ENCODE measurements around the gene CIAO1. TPM values are rescaled to one million over a fixed set of nuclear protein-coding genes. Genes with fewer than 3 reads are reported as not detected.

CIAO1 gene
- total and polyA plus RNA-seq, 2 of the 13 experiments (the other 11 are each of a cell fraction or from before 2014, with no cell fraction given), result 99.3 to 120 TPM

DNA sequence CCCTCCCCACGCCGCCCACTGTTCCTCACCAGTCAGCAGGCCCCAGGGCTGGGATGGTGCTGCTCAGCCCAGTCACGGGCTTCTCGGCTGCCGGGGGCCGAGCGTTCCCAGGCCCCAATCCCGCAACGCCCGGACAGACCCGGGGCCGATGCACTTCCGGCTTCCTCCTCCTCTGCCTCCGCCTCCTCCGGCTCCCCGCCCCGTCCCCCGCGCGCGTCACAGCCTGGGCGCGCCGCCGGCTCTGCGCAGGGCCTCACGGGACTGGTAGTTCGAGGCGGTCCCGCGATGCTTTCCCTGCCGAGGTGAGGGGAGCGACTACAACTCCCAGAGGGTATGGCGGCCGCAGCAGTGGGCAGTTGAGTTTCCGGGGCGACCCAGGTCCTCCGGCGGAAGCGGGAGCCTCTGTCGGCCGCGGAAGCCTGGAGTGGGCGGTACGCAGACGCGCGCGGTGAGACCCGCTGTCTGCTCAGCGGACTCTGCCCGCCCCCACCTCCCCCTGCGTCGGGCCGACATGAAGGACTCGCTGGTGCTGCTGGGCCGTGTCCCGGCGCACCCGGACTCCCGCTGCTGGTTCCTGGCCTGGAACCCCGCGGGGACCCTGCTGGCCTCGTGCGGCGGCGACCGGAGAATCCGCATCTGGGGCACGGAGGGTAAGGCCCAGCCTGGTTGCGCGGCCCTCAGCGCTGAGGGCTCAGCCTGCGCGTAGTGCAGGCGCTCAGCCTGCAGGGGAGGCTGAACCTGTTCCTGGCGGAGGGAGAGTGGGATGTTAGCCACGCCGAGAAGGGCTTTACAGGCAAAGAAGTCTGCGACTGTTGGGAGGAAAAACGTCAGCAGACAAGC, at the start of gene CIAO1, which contains the start of gene TMEM127 (continued):
- TF ChIP-seq, protein P1, sequence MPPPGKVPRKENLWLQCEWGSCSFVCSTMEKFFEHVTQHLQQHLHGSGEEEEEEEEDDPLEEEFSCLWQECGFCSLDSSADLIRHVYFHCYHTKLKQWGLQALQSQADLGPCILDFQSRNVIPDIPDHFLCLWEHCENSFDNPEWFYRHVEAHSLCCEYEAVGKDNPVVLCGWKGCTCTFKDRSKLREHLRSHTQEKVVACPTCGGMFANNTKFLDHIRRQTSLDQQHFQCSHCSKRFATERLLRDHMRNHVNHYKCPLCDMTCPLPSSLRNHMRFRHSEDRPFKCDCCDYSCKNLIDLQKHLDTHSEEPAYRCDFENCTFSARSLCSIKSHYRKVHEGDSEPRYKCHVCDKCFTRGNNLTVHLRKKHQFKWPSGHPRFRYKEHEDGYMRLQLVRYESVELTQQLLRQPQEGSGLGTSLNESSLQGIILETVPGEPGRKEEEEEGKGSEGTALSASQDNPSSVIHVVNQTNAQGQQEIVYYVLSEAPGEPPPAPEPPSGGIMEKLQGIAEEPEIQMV (CRISPR knock-in tag; IDR thresholded peaks at IDR 0.05; ENCODE audit: low read depth), result peak; percentile 84
- TF ChIP-seq, protein P2, sequence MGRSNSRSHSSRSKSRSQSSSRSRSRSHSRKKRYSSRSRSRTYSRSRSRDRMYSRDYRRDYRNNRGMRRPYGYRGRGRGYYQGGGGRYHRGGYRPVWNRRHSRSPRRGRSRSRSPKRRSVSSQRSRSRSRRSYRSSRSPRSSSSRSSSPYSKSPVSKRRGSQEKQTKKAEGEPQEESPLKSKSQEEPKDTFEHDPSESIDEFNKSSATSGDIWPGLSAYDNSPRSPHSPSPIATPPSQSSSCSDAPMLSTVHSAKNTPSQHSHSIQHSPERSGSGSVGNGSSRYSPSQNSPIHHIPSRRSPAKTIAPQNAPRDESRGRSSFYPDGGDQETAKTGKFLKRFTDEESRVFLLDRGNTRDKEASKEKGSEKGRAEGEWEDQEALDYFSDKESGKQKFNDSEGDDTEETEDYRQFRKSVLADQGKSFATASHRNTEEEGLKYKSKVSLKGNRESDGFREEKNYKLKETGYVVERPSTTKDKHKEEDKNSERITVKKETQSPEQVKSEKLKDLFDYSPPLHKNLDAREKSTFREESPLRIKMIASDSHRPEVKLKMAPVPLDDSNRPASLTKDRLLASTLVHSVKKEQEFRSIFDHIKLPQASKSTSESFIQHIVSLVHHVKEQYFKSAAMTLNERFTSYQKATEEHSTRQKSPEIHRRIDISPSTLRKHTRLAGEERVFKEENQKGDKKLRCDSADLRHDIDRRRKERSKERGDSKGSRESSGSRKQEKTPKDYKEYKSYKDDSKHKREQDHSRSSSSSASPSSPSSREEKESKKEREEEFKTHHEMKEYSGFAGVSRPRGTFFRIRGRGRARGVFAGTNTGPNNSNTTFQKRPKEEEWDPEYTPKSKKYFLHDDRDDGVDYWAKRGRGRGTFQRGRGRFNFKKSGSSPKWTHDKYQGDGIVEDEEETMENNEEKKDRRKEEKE (IDR thresholded peaks at IDR 0.05), result no peak
- no peak for TF ChIP-seq GTF2F1 (IDR thresholded peaks at IDR 0.05; ENCODE audit: low read length)
- TF ChIP-seq, protein P3, sequence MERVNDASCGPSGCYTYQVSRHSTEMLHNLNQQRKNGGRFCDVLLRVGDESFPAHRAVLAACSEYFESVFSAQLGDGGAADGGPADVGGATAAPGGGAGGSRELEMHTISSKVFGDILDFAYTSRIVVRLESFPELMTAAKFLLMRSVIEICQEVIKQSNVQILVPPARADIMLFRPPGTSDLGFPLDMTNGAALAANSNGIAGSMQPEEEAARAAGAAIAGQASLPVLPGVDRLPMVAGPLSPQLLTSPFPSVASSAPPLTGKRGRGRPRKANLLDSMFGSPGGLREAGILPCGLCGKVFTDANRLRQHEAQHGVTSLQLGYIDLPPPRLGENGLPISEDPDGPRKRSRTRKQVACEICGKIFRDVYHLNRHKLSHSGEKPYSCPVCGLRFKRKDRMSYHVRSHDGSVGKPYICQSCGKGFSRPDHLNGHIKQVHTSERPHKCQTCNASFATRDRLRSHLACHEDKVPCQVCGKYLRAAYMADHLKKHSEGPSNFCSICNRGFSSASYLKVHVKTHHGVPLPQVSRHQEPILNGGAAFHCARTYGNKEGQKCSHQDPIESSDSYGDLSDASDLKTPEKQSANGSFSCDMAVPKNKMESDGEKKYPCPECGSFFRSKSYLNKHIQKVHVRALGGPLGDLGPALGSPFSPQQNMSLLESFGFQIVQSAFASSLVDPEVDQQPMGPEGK (CRISPR knock-in tag; IDR thresholded peaks at IDR 0.05), result peak; percentile 79
- peak; percentile 75; the same call in 1 of the 2 replicates for TF ChIP-seq HES4 (CRISPR knock-in tag; IDR thresholded peaks at IDR 0.05; ENCODE audit: borderline replicate concordance)
- TF ChIP-seq ZBTB38 (CRISPR knock-in tag; IDR thresholded peaks at IDR 0.05), result peak; percentile 84
- peak; percentile 59; the same call in 1 of the 2 replicates for TF ChIP-seq GTF3A (CRISPR knock-in tag; conservative IDR thresholded peaks at IDR 0.05)
- TF ChIP-seq RARG (CRISPR knock-in tag; IDR thresholded peaks at IDR 0.05; ENCODE audit: low read depth), result 0 out of 2 replicates have a peak, but pooled peaks have one; percentile 46
- peak; percentile 96 for TF ChIP-seq SP4 (CRISPR knock-in tag; IDR thresholded peaks at IDR 0.05)
- peak; percentile 85; the same call in 1 of the 2 replicates for TF ChIP-seq ZNF225 (CRISPR knock-in tag; IDR thresholded peaks at IDR 0.05)
- peak; percentile 94; the same call in 1 of the 2 replicates for TF ChIP-seq SIN3A (IDR thresholded peaks at IDR 0.05; ENCODE audit: borderline replicate concordance, low read depth, low read length)
- TF ChIP-seq ZNF558 (CRISPR knock-in tag; IDR thresholded peaks at IDR 0.05; ENCODE audit: borderline replicate concordance), result no peak
- peak; percentile 72; the same call in 1 of the 2 replicates for TF ChIP-seq PITX1 (CRISPR knock-in tag; IDR thresholded peaks at IDR 0.05)
- no peak for TF ChIP-seq CEBPG (CRISPR knock-in tag; IDR thresholded peaks at IDR 0.05)
- TF ChIP-seq, protein P4, sequence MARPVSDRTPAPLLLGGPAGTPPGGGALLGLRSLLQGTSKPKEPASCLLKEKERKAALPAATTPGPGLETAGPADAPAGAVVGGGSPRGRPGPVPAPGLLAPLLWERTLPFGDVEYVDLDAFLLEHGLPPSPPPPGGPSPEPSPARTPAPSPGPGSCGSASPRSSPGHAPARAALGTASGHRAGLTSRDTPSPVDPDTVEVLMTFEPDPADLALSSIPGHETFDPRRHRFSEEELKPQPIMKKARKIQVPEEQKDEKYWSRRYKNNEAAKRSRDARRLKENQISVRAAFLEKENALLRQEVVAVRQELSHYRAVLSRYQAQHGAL (CRISPR knock-in tag; IDR thresholded peaks at IDR 0.05; ENCODE audit: not compliant biosample characterization), result peak; percentile 88
- TF ChIP-seq, protein P5, sequence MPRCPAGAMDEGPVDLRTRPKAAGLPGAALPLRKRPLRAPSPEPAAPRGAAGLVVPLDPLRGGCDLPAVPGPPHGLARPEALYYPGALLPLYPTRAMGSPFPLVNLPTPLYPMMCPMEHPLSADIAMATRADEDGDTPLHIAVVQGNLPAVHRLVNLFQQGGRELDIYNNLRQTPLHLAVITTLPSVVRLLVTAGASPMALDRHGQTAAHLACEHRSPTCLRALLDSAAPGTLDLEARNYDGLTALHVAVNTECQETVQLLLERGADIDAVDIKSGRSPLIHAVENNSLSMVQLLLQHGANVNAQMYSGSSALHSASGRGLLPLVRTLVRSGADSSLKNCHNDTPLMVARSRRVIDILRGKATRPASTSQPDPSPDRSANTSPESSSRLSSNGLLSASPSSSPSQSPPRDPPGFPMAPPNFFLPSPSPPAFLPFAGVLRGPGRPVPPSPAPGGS (CRISPR knock-in tag; IDR thresholded peaks at IDR 0.05), result peak; percentile 16
- peak; percentile 99 for TF ChIP-seq NR2C2 (CRISPR knock-in tag; IDR thresholded peaks at IDR 0.05; ENCODE audit: borderline replicate concordance)
- peak; percentile 11; the same call in 1 of the 2 replicates for TF ChIP-seq FOXJ3 (CRISPR knock-in tag; IDR thresholded peaks at IDR 0.05; ENCODE audit: borderline replicate concordance)
- TF ChIP-seq, protein P6, sequence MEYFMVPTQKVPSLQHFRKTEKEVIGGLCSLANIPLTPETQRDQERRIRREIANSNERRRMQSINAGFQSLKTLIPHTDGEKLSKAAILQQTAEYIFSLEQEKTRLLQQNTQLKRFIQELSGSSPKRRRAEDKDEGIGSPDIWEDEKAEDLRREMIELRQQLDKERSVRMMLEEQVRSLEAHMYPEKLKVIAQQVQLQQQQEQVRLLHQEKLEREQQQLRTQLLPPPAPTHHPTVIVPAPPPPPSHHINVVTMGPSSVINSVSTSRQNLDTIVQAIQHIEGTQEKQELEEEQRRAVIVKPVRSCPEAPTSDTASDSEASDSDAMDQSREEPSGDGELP (IDR thresholded peaks at IDR 0.05; ENCODE audit: borderline replicate concordance, low read depth), result peak; percentile 37; the same call in 1 of the 2 replicates

All from HepG2 (cell line).